GM21529 (cell line): ENCODE measurements around the gene HDAC7.

ENCODE experiments used
- ATAC-seq: cut with Tn5 transposase; IDR thresholded peaks from one replicate; pipeline ENCODE4 v1.9.1; 2021; ENCODE audit not compliant: unreplicated experiment

Gene HDAC7

GRCh38 chr12:47819896-47820630 lies at the start of gene HDAC7:
Gene HDAC7, minus strand, starts transcription at chr12:47819903. Its CDS starts 118 bp downstream, at chr12:47819785.
- peak; percentile 42 for ATAC-seq

GRCh38 chr12:47868552-47869031 lies 48.9 kb upstream of the HDAC7 start:
- ATAC-seq = peak; percentile 83

GRCh38 chr12:47868041-47868440 lies 48.3 kb upstream of the HDAC7 start:
- ATAC-seq = peak; percentile 14

GRCh38 chr12:47867495-47867941 lies 47.8 kb upstream of the HDAC7 start:
- ATAC-seq = no peak

- no peak for ATAC-seq
Observed at GRCh38 chr12:47864646-47865235, 45.0 kb upstream of the HDAC7 start.

GRCh38 chr12:47863985-47864384 lies 44.3 kb upstream of the HDAC7 start:
- no peak for ATAC-seq

- no peak for ATAC-seq
Observed at GRCh38 chr12:47863467-47863866, 43.8 kb upstream of the HDAC7 start.

- ATAC-seq = no peak
Observed at GRCh38 chr12:47862881-47863280, 43.2 kb upstream of the HDAC7 start.

GRCh38 chr12:47862167-47862750 lies 42.6 kb upstream of the HDAC7 start:
- no peak for ATAC-seq

GRCh38 chr12:47860873-47861272 lies 41.2 kb upstream of the HDAC7 start:
- ATAC-seq = no peak

GRCh38 chr12:47860279-47860841 lies 40.7 kb upstream of the HDAC7 start:
- ATAC-seq = no peak

- ATAC-seq = no peak
Observed at GRCh38 chr12:47858511-47859266, 39.0 kb upstream of the HDAC7 start.

- no peak for ATAC-seq
Observed at GRCh38 chr12:47856721-47857575, 37.2 kb upstream of the HDAC7 start.

GRCh38 chr12:47856094-47856493 lies 36.4 kb upstream of the HDAC7 start:
- no peak for ATAC-seq

- no peak for ATAC-seq
Observed at GRCh38 chr12:47855502-47855901, 35.8 kb upstream of the HDAC7 start.

GRCh38 chr12:47854531-47854930 lies 34.8 kb upstream of the HDAC7 start:
- ATAC-seq = no peak

- no peak for ATAC-seq
Observed at GRCh38 chr12:47852096-47852571, 32.4 kb upstream of the HDAC7 start.

- no peak for ATAC-seq
Observed at GRCh38 chr12:47851303-47851952, 31.7 kb upstream of the HDAC7 start.
